DOHH2 (cell line): Measurements from ENCODE around the gene MBLAC1.

Experiments
- H3F3A ChIP-seq: fragments of 200-600 bp; sonication (generic), shearing (Covaris generic); 2 replicates; pipeline ENCODE4 v1.6.0; 2016; ENCODE audit warnings: antibody characterized with exemption, mild to moderate bottlenecking; ENCODE audit not compliant: control insufficient read depth, insufficient read depth
- H3K27ac ChIP-seq: fragments of 200-600 bp; sonication (generic); 2 replicates; pipeline ENCODE4 v1.5.1; 2014; ENCODE audit warnings: low read depth, mild to moderate bottlenecking, low read length, moderate library complexity
- H3K27me3 ChIP-seq: fragments of 200-600 bp; sonication (generic); 2 replicates; pipeline ENCODE4 v1.6.1; 2014; ENCODE audit warnings: mild to moderate bottlenecking, low read length, mixed read lengths; ENCODE audit not compliant: control insufficient read depth
- H3K36me3 ChIP-seq: fragments of 200-600 bp; sonication (generic); 2 replicates; pipeline ENCODE4 v1.6.1; 2014; ENCODE audit warnings: mild to moderate bottlenecking, low read length, moderate library complexity, mixed read lengths; ENCODE audit not compliant: control insufficient read depth
- H3K4me1 ChIP-seq: fragments of 200-600 bp; sonication (generic); 2 replicates; pipeline ENCODE4 v1.6.1; 2014; ENCODE audit warnings: mild to moderate bottlenecking, low read length, mixed read lengths; ENCODE audit not compliant: control insufficient read depth
- H3K4me2 ChIP-seq: fragments of 200-600 bp; sonication (generic); 2 replicates; pipeline ENCODE4 v1.6.0; 2014; ENCODE audit warnings: mild to moderate bottlenecking, low read length, moderate library complexity
- H3K4me3 ChIP-seq: fragments of 200-600 bp; sonication (generic); 2 replicates; pipeline ENCODE4 v1.5.1; 2014; ENCODE audit warnings: mild to moderate bottlenecking, low read length, mixed read lengths
- H3K79me2 ChIP-seq: fragments of 200-600 bp; sonication (generic); 2 replicates; pipeline ENCODE4 v1.6.1; 2014; ENCODE audit warnings: mild to moderate bottlenecking, low read length, mixed read lengths; ENCODE audit not compliant: control insufficient read depth
- H3K9me2 ChIP-seq: fragments of 200-600 bp; sonication (generic); replicated peaks from 2 replicates; pipeline ENCODE4 v1.6.1; 2014; ENCODE audit warnings: mild to moderate bottlenecking, low read length, mixed read lengths; ENCODE audit not compliant: control insufficient read depth
- H3K9me3 ChIP-seq: fragments of 200-600 bp; sonication (generic); 2 replicates; pipeline ENCODE4 v1.6.1; 2014; ENCODE audit warnings: antibody characterized with exemption, low read length, mixed read lengths; ENCODE audit not compliant: control insufficient read depth, insufficient read depth
- H4K20me1 ChIP-seq: fragments of 200-600 bp; sonication (generic); 2 replicates; pipeline ENCODE4 v1.6.0; 2014; ENCODE audit warnings: low read depth, mild to moderate bottlenecking, antibody characterized with exemption, low read length, moderate library complexity; ENCODE audit not compliant: control insufficient read depth, insufficient read depth
- CTCF ChIP-seq: fragments of 200-600 bp; sonication (generic); IDR thresholded peaks from one replicate; pipeline ENCODE4 v1.5.1; 2014; ENCODE audit warnings: antibody characterized with exemption, mild to moderate bottlenecking, low read depth, low read length; ENCODE audit not compliant: poor library complexity, severe bottlenecking
- EZH2phosphoT487 ChIP-seq: fragments of 200-600 bp; sonication (generic); IDR thresholded peaks from 2 replicates; pipeline ENCODE4 v1.6.1; 2017; ENCODE audit warnings: borderline replicate concordance, mild to moderate bottlenecking, antibody characterized with exemption, low read length, moderate library complexity, mixed read lengths

MBLAC1 gene

GRCh38 chr7:100091411-100092181, 35.2 kb upstream of the MBLAC1 start:
- TF ChIP-seq EZH2phosphoT487 (no peak), CTCF (peak; percentile 50)
- Histone ChIP-seq H3K27me3 (no peaks in the 10 kb centered on the region), H3K4me2 (peak overlapping the region; percentile 97), H3F3A (peaks cover 67% of the 10 kb centered on the region), H3K27ac (no peak overlapping the region), H3K4me1 (peaks cover 28% of the 10 kb centered on the region), H3K79me2 (peaks cover 35% of the 10 kb centered on the region), H3K36me3 (peaks cover 72% of the 10 kb centered on the region), H4K20me1 (0 out of 2 replicates have a peak, but pooled peaks cover 6% of the 10 kb centered on the region), H3K9me2 (no peaks in the 10 kb centered on the region), H3K9me3 (no peaks in the 10 kb centered on the region), H3K4me3 (no peak overlapping the region)

- Histone ChIP-seq H4K20me1 (peaks cover 13% of the 10 kb centered on the region), H3K27ac (no peak overlapping the region), H3K9me3 (no peaks in the 10 kb centered on the region), H3K27me3 (no peaks in the 10 kb centered on the region), H3K9me2 (no peaks in the 10 kb centered on the region), H3K79me2 (peaks cover 43% of the 10 kb centered on the region), H3F3A (peaks cover 78% of the 10 kb centered on the region), H3K4me2 (no peak overlapping the region), H3K4me3 (no peak overlapping the region), H3K4me1 (peaks cover 24% of the 10 kb centered on the region), H3K36me3 (peaks cover 86% of the 10 kb centered on the region)
- TF ChIP-seq CTCF (no peak), EZH2phosphoT487 (no peak)
Observed at GRCh38 chr7:100093054-100093453, 33.7 kb upstream of the MBLAC1 start.

GRCh38 chr7:100093498-100093897, 33.3 kb upstream of the MBLAC1 start:
- TF ChIP-seq CTCF (no peak), EZH2phosphoT487 (no peak)
- H3K4me2 ChIP-seq, result no peak overlapping the region
- no peaks in the 10 kb centered on the region for H3K9me2 ChIP-seq
- no peak overlapping the region for H3K4me3 ChIP-seq
- H3K79me2 ChIP-seq, result peaks cover 43% of the 10 kb centered on the region
- H3F3A ChIP-seq, result peaks cover 83% of the 10 kb centered on the region
- H3K9me3 ChIP-seq, result no peaks in the 10 kb centered on the region
- H3K4me1 ChIP-seq, result peaks cover 22% of the 10 kb centered on the region
- H3K27me3 ChIP-seq, result no peaks in the 10 kb centered on the region
- peaks cover 18% of the 10 kb centered on the region for H4K20me1 ChIP-seq
- peaks cover 90% of the 10 kb centered on the region for H3K36me3 ChIP-seq
- no peak overlapping the region for H3K27ac ChIP-seq
